22Rv1 (cell line): ENCODE measurements around the gene KCNIP1.

Experiments
- CTCF ChIP-seq: fragments of 450-650 bp; IDR thresholded peaks from 2 replicates; pipeline ENCODE4 v1.5.1; 2017; ENCODE audit warnings: mild to moderate bottlenecking
- ZFX ChIP-seq: fragments of 450-650 bp; IDR thresholded peaks from 2 replicates; pipeline ENCODE4 v1.6.1; 2017; ENCODE audit warnings: antibody characterized with exemption, borderline replicate concordance

- TF ChIP-seq CTCF (no peak), ZFX (no peak)
Observed at GRCh38 chr5:170551622-170552021, 47.8 kb downstream of the KCNIP1 start.
